Left kidney (tissue), 2 donors: ENCODE measurements around the gene CCSER1. TPM values are rescaled to one million over a fixed set of nuclear protein-coding genes. Genes with fewer than 3 reads are reported as not detected.
"Not testable (repeated sequence)": the region's sequence is repeated elsewhere in the genome, so short reads cannot be mapped to it uniquely, and the experiment has no call there.

Experiments
- DNase-seq: peaks from one replicate; pipeline ENCODE4 v3.0.0-alpha.2; 2013
- polyA plus RNA-seq: library from polyadenylated mRNA; unstranded; fragments of 120-200 nt; gene quantifications from one replicate; pipeline ENCODE4 v1.2.1, GENCODE V29; 2013; ENCODE audit not compliant: insufficient read length

Gene CCSER1
- polyA plus RNA-seq, 1 donor = 22.4 TPM

DNA sequence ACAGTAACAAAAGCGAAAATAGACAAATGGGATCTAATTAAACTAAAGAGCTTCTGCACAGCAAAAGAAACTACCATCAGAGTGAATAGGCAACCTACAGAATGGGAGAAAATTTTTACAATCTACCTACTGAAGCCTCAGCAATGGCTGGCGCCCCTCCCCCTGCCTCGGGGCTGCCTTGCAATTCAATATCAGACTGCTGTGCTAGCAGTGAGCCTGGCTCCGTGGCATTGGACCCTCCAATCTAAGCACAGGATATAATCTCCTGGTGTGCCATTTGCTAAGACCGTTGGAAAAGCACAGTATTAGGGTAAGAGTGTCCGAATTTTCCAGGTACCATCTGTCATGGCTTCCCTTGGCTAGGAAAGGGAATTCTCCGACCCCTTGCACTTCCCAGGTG, 1278.2 kb downstream of the CCSER1 start:
- not testable (repeated sequence) for DNase-seq

DNA sequence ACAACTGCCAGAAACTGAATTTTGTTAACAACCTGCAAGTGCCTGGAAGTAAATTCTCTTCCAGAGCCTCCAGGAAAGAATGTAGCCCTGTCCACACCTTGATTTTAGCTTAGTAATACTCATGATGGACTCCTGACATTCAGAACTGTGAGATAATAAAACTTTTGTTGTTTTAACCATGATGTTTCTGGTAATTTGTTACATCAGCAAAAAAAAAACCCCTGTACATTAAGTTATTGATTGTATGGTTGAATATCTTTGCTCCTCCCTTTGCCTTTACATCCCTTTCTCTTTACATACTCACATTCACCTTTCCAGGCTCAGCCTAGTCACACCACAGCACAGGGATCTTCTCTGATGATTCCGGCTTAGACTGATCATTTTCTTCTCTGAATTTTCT, 1294.8 kb downstream of the CCSER1 start:
- DNase-seq = no peak

DNA sequence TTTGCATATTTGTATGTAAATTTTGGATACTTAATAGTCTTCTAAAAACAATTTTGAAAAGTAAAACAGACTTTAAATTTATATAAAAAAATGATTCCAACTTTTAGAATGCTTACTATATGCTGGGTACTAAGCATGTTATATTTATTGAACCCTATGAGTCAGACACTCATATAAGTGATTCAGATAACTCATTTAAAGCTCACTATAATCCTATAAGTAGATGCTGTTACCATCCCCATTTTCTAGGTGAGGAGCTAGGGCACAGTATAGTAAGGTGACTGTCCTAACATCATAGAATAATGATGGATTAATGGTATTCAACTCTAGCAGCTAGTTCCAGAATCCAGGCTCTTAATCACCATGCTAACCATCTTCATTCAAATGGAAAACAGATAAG, 1299.5 kb downstream of the CCSER1 start:
- no peak for DNase-seq

DNA sequence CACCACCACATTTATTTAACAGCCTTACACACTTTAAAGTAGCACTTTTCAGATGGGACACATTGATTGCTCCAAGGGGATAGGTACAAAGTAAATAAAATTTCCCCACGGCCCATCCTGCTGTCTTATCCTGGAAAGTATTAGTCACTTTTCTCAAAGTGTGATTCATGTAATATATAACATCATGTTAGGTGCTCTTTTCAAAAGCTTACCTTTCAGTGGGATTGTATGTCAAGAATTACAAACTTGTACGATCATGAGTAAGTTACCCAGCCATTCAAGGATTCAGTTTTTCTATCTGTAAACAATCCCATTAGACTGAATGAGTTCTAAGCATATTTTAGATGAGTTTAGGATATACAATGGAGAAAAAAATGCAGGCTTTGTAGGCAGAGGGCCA, 1300.0 kb downstream of the CCSER1 start:
- no peak for DNase-seq

DNA sequence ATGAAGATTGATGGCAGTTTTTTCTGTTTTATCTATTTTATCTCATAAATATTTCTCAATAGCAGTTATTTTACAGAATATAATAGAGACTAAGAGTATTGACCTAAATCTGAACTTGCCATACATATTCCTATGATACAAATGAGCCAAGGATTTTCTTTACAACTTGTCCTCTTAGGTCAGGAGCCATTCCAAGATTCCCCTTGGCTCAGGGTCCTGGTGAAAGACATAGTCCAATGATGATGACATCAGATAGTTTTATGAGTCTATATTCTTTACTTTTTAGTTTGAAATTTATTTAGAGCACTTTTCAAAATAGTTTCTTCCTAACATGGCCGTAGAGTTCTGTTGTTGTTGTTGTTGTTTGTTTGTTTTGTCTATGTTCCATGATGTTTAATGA, 1307.4 kb downstream of the CCSER1 start:
- DNase-seq = no peak

DNA sequence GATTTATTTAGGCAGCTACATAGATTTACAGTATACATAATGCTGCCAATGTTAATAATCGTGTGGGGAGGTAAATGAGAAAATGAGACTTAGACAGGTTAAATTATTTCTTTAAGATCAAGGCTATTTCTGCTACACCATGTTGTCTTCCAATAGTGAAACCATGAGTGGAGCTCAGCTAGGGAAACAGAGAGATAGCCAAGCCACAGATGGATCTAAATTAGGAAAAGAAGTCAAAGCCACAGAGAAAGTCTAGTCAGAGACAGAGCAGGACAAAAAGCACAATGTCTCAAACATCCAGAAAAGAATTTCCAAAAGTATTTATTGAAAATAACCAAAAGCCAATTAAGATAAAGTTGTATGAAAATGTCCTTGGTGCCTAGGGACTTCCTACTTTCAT, 1309.4 kb downstream of the CCSER1 start:
- no peak for DNase-seq

DNA sequence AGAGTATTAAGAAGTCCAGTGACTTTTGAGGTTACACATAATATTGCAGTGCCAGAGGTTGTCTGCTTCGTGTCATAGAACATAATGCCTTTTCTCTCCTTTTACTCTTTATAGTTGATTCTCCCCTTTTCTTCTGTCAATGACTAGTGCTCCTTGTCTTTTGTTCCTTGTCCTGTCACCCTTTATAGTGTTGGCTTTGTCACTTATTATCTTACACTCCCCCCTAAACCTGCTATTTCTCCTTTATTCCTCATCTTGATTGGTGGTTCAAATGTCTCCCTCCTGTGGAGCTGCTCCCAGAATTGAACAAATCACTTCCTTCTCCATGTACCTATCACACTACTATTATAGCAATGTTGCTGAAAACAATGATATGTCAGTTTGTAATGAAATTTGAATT, 1320.0 kb downstream of the CCSER1 start:
- no peak for DNase-seq

DNA sequence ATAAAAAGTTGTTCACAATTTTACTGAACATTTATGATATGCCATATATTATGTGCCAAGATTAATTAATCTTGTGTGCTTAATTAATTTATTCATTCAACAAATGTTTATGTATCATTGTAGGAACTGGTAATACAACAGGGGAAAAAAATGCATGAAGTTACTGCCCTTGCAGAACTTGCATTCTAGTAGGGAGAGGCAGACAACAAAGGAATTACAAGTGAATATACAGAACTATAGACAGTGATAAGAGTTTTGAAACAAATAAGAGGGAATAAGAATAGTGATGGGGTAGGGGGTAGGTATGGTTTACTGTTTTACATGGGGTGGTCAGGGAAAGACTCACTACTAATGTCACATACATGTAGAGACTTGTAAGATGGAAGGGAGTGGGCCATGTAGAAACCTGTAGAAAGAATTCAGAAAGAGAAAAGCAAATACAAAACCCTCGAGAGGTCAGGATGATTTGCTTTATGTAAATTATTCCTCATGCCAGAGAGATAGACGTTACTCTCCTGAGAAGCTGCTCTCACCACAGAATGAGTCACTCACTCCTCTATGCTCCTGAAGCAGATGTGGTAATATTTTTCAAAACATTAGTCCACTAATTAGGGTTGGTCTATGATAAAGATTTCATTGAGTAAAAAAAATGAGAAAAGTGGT, 1321.6 kb downstream of the CCSER1 start:
- DNase-seq = no peak

DNA sequence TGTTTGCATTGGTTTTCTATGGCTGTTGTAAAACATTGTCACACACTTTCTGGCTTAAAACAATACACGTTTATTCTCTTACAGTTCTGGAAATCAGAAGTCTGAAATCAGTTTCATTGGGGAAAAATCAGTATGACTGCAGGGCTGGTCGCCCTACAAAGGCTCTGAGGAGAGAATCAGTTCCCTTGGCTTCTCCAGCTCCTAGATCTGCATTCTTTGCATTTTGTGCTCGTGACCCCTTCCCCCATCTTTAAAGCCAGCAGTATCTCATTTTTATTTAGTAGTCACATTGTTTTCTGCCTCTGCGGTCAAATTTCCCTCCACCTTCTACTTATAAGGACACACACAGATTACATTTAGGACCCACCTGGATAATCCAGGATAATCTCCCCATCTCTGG, 1326.9 kb downstream of the CCSER1 start:
- no peak for DNase-seq

DNA sequence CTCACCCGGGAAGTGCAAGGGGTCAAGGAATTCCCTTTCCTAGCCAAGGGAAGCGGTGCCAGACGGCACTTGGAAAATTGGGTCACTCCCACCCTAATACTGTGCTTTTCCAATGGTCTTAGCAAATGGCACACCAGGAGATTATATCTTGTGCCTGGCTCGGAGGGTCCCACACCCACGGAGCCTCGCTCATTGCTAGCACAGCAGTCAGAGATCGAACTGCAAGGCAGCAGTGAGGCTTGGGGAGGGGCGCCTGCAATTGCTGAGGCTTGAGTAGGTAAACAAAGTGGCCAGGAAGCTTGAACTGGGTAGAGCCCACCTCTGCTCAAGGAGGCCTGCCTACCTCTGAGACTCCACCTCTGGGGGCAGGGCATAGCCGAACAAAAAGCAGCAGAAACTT, 1335.4 kb downstream of the CCSER1 start:
- DNase-seq = not testable (repeated sequence)

DNA sequence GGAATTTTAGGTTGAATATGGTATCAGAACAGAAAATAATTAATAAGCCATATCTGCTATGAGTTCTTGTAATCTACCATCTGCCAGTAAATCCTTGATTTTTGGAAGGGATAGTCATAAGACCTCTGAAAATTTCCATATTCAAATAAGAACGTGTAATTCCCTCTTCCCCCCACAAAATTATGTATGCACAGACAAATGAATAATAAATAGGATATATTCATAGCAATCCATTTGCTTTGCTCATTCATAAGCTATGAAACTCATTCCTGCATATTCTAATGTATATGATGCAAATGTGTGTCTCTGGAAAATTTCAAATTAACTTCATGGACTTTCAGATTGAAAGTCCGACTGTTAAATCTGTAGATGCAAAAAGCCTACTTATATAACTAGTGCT, 1343.5 kb downstream of the CCSER1 start:
- DNase-seq = no peak

DNA sequence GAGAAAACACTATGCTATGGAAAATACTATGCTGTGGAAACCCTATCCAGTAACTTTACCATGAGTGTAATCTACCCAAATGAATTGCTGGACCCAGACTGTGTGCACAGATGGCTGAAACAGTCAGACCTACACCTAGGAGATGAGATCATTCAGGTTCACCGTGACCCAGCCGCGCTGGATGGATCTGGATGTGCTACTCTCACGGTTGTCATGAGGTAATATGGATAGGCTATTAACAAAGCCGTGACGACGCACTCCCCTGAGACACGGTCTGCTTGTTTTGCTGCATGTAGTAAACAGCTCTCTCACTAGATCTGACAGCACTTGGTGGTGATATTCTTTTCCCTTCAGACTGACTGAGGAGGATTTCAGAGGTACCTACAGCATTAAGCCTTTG, 1344.1 kb downstream of the CCSER1 start:
- DNase-seq = peak; percentile 21

DNA sequence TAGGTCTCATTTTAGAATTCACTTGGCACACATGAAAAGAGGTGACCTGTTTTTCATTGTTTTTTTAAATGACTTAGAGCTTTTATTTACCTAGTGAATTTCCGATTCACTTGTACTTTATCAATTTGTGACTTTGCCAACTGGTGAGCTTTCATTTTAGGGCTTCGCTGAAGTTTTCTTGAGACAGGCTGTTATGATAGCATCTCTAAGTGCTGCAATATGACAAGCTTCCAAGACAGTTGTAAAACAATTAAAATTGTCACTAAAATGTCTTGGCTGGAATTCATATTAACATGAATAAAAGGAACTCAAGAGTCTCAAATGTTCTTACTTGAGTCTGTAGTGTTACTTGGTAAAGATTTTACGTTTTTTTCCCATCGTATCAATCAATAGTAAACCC, 1344.9 kb downstream of the CCSER1 start:
- no peak for DNase-seq

DNA sequence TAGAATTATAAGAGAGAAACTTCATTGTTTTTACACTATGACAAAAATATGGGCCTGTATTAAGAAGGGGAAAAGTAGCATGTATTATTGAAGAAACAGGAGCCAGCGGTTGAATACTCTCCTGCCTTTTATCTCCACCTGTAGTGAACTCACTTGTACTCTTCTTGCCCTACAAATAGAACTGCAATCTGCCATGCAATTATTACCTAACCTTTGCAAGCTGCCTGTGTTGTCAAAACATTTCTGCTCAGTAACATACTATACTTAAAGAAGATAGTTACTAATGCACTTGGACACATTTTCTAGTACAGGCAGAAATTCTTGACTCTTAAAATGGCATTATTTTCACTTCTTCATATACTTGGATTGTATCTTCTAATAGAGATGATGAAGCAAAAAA, 1358.2 kb downstream of the CCSER1 start:
- no peak for DNase-seq

DNA sequence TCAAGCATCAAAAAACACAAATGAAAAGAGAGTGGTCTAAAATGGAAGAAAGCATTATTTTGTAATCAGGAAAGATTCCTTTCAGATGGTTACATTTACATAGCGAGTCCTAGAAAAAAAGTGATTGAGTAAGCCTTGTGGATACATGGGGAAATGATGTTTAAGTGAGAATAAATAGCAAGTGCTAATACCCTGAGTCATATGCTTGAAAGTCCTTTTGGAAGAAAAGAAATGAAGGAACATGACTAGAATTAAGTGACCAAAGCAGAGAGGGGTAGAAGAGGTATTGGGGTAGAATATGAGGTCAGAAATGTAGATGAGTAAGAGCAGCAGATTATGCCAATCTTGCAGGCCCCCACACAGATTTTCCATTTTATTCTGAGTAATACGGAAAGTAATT, 1361.8 kb downstream of the CCSER1 start:
- no peak for DNase-seq

DNA sequence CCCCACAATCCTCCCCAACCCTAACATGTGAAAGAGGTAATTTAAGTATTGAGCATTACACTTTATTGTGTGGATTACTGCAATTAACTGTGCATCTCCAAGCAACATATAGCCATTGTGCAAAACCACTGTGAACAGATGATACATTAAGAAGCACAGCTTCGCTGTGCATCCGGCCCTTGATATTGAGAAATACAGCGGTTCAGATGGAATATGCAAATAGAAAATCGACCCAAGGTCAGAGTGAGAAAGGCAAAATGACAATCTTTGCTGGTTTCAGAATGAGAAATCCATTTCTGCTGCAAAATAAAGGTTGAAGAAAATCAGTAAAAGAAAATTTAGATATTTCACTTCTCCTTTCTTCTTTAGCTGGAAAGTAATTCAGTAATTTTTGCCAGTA, 1370.7 kb downstream of the CCSER1 start:
- DNase-seq = no peak

DNA sequence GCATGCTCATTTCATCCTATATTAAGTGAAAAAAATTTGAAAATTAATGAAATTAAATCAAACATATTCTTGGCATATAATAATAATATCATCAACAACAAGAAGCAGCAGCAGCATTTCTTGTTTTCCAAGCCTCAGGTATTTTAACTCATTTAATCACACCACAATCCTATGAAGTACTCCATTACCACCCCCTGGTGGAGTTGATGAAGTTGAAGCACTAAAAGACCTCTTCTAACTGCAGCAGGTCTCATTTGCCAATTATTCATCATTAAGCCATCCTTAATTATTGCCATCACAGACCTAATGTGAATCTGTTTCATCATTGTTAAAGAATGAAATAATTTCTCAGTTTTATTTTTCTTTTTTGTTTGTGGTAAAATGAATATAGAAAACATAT, 1375.2 kb downstream of the CCSER1 start:
- no peak for DNase-seq

DNA sequence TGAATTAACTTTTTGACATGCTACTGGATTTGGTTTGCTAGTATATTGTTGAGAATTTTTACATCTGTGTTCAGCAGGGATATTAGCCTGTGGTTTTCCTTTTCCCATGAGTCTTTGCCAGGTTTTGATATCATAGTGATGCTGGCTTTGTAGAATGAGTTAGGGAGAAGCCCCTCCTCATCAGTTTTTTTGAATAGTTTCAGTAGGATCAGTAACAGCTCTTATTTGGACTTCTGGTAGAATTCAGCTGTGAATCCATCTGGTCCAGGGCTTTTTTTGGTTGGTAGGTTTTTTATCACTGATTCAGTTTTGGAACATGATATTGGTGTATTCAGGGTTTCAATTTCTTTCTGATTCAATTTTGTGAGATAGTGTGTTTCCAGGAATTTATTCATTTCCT, 1386.1 kb downstream of the CCSER1 start:
- DNase-seq = no peak

DNA sequence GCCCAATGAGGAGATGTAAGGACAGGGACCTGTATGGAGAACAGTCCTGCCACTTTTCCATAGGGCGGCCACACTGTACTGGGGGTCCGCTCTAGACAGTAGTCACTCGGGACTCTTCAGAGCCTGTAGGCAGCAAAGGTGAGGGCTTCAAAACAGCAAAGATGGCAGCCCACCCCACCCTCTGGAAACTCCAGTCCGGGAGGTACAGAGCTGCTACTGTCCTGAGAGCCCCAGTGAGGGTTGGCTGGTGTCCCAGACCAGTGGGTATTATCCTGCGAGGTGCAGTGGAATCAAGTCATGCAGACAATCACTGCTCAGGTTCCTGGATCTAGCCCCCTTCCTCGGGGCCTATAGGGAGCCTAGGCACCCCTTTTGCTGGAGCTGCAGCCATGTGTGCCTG, 1392.0 kb downstream of the CCSER1 start:
- DNase-seq = no peak

DNA sequence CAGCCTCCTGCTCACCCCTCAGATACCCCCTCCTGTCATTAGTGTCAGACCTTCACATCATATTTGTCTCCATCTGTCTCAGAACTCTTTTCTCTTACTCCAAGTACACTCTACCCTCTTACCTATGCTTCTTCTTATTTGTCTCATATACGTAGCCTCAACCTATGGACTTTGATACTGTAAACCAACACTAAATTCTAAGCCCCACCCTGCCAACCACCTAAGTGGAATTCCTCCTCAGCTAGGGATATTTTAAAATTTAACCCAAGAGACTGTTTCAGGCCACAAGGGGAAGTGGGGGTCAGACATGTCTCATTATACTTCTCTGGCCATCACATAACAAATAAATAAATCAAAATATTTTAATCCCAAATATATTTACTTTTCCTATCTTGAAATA, 1398.4 kb downstream of the CCSER1 start:
- no peak for DNase-seq

DNA sequence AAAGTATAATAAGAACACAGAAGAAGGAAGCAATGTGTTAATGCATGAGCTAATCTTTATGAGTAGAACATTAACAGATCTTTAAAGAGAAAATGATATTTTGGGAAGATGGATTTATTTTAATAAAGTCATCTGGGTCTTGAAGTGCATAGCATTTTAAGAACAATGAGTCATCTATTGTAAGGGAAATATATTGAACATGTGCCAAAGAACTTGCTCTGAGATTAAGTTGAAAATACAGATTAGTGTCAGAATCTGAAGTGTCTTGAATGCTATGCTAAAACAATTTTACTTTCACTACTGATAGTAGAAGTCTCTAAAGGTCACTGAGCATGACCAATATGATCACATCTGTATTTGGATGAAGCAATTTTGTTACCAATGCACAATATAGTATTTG, 1399.9 kb downstream of the CCSER1 start:
- DNase-seq = no peak

DNA sequence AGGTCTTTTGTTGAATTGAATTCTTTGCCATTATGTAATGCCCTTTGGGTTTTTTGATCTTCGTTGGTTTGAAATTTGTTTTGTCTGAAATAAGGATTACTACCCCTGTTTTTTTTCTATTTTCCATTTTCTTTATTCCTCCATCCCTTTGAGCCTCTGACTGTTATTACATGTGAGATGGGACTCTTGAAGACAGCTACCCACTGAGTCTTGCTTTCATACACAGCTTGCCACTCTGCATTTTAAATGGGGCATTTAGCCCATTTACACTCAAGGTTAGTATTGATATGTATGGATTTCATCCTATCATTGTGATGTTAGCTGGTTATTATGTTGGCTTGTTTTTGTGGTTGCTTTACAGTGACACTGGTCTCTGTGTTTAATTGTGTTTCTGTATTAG, 1440.4 kb downstream of the CCSER1 start:
- DNase-seq = no peak

DNA sequence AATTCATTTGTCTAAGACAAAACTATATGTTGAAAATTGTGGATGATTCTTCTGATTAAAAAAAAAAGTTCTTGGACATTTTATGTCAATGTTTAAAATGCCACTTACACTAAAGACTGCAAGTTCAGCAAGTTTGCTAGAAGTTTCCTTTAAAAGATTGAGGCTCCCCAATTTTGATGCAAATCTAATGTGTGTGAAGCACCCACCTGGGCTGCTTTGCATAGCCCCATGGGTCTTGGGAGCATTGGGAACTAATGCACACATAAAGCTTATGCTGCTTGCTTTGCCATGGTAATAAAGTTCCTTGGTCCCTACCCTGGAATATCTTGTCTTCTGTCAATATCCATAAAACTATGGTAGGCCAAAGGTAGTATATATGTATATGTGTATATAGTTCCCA, 1450.7 kb downstream of the CCSER1 start:
- no peak for DNase-seq

DNA sequence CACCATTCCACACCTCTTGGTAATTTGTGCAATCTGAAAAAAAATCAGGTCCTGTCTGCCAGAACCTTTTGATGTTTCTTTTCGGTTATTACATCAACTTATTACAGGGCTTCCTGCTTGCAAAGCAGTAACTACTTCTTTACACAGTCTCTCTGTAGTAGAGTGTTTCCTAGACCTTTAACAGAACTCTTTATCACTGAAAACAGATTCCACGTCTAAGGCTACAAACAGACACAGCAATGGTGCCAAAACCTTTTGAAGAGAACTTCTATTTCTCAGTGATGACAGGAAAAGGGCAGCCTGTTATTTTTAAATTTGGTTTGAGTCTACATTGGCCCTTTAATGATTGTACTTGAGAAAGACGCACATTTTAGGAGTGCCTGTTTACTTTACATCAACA, 1463.1 kb downstream of the CCSER1 start:
- DNase-seq = no peak

DNA sequence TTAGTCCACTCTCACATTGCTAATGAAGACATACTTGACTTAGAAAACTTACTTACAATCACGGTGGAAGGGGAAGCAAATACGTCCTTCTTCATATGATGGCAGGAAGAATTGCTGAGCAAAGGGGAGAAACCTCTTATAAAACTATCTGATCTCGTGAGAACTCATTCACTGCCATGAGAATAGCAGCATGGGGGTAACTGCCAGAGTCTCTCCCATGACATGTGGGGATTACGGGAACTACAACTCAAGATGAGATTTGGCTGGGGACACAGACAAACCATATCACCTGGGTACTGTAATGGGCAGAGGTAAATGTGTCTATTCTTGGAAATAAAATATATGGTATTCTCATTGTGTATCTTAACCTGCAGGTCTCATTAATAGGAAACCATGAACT, 1464.9 kb downstream of the CCSER1 start:
- DNase-seq = no peak
